DMS53 treated with DMSO at 0.1 percent for 48 hours (cell line): ENCODE measurements around the gene LUZP2.
"Not testable (repeated sequence)": the region's sequence is repeated elsewhere in the genome, so short reads cannot be mapped to it uniquely, and the experiment has no call there.

Source experiments
- DNase-seq: peaks from one replicate; lab custom pipeline; 2025; ENCODE audit not compliant: unreplicated experiment; lab: John Stamatoyannopoulos, UW

LUZP2 gene

DNA sequence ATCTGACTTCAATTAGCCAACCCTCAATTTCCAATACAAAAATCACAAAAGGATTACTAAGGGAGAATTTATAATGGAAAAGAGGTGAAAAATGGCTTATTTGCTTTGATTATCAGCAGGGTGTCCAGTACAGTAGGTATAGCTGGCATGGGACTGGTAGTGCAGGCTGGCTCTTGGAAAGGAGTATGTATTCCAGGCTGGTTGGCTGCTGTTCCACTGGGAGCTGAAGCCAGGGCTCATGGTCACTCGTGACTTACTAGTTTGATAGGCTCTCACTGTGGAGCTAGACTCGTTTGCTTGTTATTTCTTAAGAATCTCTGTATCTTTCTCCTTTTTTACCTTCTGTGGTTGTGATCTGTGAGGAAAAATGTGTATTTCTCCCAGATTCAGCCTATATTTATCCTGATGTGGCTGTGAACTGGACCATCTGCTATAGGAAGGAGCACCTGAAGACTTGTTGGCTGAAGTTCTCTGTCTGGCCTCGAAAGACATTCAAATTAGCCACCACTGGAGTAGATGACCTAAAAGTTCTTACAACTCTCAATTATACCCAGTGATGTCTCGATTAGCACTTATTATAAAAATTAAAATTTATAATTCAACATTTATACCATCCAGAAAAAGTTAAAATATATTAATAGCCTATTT, 395.1 kb downstream of the LUZP2 start:
- DNase-seq, result not testable (repeated sequence)

DNA sequence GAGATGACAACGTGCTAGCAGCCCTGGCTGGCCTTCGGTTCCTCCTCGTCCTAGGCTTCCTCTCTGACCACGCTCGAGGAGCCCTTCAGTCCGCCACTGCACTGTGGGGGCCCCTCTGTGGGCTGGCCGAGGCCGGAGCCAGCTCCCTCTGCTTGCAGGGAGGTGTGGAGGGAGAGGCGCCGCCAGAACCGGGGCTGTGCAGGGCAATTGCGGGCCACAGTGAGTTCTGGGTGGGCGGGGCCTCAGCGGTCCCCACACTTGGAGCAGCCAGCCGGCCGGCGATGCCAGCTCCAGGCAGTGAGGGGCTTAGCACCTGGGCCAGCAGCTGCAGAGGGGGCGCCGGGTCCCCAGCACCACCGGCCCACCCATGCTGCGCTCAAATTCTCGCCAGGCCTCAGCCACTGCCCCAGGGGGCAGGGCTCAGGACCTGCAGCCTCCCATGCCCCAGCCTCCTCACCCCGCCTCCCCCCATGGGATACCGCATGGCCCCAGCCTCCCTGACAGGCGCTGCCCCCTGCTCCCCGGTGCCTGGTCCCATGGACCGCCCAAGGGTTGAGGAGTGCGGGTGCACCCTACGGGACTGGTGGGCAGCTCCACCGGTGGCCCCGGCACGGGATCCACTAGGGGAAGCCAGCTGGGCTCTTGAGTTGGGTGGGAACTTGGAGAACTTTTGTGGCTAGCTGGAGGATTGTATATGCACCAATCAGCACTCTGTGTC, 399.4 kb downstream of the LUZP2 start:
- no peak for DNase-seq

DNA sequence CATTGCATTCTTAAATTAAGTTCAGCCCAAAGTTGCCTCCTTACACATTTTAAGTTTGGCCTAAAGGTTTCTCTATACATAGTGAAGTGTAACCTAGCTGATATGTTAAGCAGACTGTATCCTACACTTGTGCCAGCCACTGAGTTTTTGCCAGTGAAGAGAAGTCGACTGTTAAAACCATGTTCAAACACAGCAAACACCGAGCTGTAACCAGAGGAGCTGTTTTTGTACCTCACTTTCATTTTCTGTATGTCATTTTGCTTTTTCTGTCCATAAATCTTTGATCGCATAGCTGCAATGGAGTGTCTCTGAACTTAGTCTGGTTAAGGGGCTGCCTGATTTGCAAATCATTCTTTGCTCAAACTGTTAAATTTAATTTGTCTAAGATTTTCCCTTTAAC, 403.7 kb downstream of the LUZP2 start:
- DNase-seq, result no peak

DNA sequence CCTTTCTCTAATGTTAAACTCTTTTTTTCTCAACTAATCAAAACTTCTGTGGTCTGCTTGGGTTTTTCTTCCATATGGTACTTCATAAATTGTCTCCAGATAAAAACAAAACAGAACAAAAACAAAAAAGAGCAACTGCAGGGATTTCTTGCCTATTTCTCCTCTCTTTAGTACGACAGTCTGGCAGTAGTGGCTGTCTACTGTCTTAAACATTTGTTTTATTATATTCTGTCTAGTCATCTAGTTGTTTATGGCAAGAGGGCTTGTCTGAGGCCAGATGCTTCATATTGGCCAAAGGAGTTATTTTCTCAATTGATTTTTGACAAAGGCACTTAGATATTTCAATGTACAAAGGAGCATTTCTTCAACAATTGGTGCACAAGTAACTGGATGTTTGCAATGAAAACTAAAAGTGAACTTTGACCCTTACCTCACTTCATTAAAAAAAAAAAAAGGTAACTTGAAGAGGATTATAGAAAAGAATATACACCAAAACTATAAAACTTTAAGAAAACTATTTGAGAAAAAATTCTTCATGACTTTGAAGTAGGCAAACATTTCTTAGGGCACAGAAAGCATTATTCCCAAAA, 404.2 kb downstream of the LUZP2 start:
- no peak for DNase-seq

DNA sequence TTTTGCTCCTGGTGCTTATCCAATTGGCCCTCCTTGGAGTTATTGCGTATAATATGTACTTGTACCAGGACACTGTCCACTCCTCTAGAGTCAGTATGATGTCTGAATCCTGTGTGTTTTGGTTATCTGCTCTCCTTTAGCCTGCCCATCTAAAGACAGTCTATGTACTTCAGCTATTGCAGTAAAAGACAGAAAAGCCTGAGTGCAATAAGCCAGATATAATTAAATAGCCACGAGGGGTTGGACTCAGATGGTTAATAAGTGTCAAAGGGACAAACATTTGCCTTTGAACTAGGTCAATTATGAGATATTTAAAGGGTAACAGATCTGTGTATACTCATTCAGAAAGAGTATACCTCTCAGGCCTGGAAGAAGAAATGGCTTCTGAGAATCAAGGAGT, 406.7 kb downstream of the LUZP2 start:
- DNase-seq, result peak; percentile 42

DNA sequence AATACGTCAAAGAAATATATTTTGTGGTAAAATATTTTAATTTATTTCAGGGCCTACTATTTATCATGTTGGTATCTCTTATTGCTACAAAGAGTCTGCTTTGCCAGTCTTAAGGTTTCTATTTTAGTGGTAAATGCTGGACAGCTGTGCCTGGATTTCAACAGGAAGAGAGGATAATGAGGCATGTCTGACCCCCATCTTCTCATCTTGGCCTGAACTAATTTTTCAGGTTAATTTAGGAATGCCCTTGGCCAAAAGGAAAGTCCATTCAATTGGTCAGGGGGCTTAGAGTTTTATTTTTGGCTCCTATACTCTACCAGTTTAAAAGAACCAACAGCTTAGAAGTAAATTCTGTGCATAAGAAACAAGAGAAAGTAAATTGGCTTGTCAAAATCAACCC, 428.2 kb downstream of the LUZP2 start:
- no peak for DNase-seq

GRCh38 chr11:24932110-24933000, 435.5 kb downstream of the LUZP2 start:
- no peak for DNase-seq

DNA sequence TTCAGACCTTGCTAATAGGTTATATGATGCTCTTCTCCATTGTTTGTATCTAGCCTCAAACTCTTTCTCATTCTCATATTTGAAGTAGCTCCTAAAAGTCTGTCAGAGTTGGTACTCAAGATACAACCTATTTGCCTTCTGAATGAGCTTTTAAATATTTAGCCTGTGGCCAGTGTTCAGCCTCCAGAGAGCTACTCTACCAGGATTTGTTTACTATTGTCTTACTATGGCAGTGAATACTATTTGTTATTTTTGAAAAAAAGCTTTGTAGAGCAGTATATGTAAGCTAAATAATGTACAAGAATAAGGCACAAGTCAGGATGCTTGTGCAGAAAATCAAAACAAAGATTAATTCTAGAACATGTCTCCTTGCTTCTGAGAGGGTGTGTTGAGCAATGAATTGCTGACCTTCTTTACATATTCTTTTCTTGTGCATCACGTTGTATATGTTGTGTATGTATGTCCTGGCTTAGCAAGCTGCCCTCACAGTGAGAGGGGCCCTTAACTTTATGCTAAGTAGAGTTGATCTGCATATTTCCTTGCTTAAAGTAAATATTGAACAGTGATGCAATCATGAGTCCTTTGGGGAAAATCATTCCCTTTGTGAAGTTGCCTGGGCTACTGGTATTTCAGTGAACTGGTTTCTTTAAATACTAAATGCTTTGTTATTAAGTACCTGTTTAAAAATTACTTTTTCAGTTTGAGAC, 438.0 kb downstream of the LUZP2 start:
- DNase-seq, result no peak

DNA sequence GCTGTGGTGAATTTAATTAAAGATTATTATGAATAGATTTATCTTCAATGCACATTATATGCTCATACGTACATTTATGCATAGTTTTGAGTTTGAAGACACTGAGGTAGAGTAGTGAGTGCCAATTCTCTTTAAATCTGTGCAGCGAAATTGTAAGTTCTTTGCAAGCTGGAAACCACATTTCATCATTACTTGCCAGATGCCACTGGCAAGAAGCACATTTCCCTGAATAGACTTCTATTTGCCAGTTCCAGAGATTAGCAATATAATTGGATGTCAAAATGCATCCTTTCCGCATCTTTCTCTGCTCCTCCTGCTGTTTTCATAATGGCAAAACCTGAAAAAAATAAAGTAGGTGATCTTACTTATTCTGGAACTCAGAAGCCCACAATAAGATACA, 448.0 kb downstream of the LUZP2 start:
- DNase-seq, result no peak

- peak; percentile 80 for DNase-seq
Observed at GRCh38 chr11:24949406-24949805, 452.6 kb downstream of the LUZP2 start.

DNA sequence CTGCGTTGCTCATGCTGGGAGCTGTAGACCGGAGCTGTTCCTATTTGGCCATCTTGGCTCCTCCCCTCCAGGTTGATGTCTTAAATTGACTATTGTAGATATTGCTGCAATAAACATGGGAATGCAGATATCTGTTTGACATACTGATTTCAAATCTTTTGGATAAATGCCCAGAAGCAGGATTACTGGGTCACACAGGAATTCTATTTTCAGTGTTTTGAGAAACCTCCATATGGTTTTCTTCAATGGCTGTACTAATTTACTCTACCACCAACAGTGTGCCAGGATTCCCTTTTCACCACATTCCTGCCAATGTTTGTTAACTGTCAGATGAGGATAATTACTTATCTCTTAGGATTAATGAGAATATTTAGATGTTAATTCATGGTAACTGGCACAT, 467.0 kb downstream of the LUZP2 start:
- no peak for DNase-seq

- no peak for DNase-seq
Observed at GRCh38 chr11:24965748-24966147, 468.9 kb downstream of the LUZP2 start.

- DNase-seq, result not testable (repeated sequence)
Observed at GRCh38 chr11:24993903-24994302, 497.1 kb downstream of the LUZP2 start.

DNA sequence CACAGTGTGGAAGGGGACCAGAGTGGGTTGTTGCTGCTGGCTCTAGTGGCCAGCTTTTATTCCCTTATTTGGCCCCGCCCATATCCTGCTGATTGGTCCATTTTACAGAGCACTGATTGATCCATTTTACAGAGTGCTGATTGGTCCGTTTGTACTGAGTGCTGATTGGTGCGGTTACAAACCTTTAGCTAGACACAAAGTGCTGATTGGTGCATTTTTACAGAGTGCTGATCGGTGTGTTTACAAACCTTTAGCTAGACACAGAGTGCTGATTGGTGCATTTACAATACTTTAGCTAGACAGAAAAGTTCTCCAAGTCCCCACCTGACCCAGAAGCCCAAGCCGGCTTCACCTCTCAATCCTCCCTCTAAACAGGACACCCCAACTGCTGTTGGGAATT, 503.1 kb downstream of the LUZP2 start:
- DNase-seq, result not testable (repeated sequence)

DNA sequence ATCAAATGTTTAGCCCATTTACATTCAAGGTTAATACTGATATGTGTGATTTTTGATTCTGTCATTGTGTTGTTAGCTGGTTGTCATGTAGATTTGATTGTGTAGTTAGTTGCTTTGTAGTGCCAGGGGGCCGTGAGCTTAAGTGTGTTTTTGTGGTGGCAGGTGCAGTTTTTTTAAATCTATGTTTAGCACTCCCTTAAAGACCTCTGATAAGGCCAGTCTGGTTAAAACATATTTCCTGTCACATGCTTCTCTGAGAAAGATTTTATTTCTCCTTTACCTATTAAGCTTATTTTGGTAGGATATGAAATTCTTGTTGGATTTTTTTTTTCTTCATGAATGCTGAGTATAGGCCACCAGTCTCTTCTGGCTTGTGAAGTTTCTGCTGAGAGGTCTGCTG, 540.6 kb downstream of the LUZP2 start:
- DNase-seq, result no peak

DNA sequence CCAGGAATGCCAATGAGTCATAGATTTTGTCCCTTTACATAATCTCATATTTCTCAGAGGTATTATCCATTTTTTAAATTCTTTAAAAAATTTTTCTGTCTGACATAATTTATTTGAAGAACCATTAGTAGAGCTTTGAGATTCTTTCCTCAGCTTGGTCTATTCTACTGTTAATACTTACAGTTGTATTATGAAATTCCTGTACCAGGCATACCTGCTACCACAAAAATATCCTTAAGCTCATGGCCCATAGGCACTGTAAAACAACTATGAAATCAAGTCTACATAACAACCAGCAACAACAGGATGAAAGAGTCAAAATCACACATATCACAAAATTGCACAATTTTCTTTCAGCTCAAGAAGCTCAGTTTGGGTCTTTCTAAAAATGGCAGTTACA, 541.3 kb downstream of the LUZP2 start:
- DNase-seq, result no peak

DNA sequence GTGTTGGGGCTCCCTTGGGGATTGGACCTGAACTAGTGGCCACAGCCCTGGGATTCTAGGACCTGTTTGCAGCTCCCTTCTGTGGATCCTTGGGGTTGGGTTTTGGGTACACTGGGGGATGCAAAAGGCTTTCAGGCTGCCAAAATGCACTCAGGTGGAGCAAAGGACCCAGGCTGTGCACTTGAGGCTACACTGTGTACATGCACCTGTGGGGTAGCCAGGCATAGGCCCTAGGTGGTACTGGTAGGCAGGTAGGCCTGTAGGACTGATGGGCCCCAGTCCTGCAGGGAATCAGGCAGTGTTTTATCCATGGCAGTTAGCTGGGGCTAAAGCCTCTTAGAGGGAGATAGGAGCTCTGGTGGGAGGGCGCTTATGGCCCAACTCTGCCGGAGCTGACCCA, 542.3 kb downstream of the LUZP2 start:
- DNase-seq, result no peak

DNA sequence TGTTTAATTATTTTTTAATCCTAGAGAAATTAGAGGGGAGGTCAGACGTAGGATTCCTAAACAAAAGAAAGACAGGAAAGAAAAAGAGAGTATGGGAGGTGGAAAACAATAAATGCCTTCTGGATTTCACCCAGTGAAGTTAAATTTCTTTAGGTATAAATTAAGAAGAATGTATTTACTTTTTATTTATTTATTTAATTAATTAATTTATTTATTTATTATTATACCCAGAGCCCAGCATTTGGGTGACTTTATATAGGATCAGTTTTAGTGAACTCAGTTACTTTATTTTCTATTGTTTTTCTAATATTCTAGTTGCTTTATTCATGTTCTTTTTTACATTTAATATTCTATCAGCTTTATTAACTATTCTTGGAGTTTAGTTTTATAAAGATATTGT, 551.8 kb downstream of the LUZP2 start:
- DNase-seq, result no peak

GRCh38 chr11:25052844-25053243, 556.0 kb downstream of the LUZP2 start:
- no peak for DNase-seq

DNA sequence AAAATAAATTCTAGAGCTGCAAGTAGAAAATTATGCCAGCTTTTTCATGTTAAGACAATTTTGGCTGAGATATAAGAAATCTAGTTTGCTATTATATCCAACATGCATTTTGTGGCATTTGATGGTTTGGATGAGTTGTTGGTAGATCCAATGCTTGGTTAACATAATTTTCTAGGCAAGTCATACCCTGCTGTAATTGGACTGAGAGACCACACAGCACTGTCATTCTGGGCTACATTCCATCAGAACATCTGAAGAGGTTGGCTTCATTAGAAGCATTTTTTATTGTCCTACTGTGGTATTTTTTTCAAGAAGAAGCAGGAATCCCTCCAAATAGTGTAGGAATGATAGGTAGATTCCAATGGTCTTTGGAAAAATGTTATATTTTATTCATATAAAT, 561.0 kb downstream of the LUZP2 start:
- no peak for DNase-seq

GRCh38 chr11:25065746-25066145, 568.9 kb downstream of the LUZP2 start:
- peak; percentile 70 for DNase-seq
